22Rv1 (cell line): ENCODE measurements around the gene SLC31A1.

Experiments used
- H3K27ac ChIP-seq: fragments of 450-650 bp; 2 replicates; pipeline ENCODE4 v1.5.1; 2017
- ZFX ChIP-seq: fragments of 450-650 bp; IDR thresholded peaks from 2 replicates; pipeline ENCODE4 v1.6.1; 2017; ENCODE audit warnings: antibody characterized with exemption, borderline replicate concordance
- TF ChIP-seq, protein P1 (sequence below): fragments of 450-650 bp; IDR thresholded peaks from 2 replicates; pipeline ENCODE4 v1.5.1; 2017; ENCODE audit warnings: mild to moderate bottlenecking

SLC31A1 gene

DNA sequence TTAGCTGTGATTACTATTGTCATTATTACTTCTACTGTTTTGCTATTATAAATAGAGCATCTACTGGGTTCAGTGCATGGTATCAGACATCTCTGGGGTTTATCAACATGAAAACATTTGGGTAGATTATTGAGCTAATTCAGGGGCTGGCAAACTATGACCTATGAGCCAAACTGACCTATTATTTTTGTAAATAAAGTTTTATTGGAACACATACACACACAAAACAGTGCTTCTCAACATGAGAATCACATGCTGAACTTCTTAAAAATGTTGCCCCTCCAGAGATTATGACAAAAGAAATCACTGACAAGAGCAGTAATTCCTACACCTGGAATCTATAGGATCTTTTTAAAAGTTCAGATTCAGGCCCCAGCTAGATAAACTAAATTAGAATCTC is 40.2 kb upstream of the SLC31A1 start:
- TF ChIP-seq, protein P1, sequence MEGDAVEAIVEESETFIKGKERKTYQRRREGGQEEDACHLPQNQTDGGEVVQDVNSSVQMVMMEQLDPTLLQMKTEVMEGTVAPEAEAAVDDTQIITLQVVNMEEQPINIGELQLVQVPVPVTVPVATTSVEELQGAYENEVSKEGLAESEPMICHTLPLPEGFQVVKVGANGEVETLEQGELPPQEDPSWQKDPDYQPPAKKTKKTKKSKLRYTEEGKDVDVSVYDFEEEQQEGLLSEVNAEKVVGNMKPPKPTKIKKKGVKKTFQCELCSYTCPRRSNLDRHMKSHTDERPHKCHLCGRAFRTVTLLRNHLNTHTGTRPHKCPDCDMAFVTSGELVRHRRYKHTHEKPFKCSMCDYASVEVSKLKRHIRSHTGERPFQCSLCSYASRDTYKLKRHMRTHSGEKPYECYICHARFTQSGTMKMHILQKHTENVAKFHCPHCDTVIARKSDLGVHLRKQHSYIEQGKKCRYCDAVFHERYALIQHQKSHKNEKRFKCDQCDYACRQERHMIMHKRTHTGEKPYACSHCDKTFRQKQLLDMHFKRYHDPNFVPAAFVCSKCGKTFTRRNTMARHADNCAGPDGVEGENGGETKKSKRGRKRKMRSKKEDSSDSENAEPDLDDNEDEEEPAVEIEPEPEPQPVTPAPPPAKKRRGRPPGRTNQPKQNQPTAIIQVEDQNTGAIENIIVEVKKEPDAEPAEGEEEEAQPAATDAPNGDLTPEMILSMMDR: no peak
- TF ChIP-seq ZFX: no peak
- no peak overlapping the region for H3K27ac ChIP-seq

DNA sequence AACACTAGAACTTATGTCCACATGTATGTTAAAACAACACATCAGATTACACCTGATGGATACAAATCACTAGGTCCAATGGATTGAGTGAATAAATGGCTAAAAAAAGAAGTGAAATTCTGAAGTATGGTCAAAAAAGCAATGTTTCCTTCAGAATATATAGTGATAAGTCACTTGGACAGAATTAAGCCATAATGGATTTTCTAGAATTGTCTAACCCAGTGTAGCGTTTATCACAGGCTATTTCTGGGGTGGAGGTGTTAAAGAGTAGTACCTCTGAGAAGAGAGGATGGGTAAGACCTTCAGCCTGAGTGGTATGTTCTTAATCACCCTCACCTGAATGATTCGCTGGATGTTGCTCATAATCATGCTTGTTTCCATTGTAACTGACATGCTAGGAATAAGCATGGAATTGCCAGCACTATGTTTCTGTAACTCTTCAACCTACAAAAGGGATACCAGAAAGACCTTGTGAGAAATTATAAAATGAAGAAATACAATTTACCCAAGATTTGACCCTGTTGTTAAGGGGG is 37.3 kb upstream of the SLC31A1 start:
- TF ChIP-seq, protein P1: no peak
- TF ChIP-seq ZFX: no peak
- no peak overlapping the region for H3K27ac ChIP-seq

DNA sequence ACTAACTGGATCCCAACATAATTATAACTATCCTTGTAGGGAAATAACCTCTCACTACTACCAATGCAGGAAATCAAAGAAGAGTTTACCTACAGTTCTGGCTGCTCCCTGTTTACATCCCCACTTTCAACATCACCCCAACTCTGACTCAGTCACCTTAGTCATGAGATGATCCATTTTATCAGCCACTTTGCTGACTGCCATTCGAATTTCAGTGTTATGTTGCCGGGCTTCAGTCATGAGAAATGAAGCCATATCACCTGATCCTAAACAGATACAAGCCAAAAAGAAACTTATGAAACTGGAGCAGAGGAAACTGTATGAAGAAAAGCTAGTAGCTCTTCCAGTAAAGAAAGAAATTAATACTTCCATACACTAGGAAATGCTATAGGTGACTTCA is 36.8 kb upstream of the SLC31A1 start:
- no peak overlapping the region for H3K27ac ChIP-seq
- TF ChIP-seq, protein P1: no peak
- TF ChIP-seq ZFX: no peak

DNA sequence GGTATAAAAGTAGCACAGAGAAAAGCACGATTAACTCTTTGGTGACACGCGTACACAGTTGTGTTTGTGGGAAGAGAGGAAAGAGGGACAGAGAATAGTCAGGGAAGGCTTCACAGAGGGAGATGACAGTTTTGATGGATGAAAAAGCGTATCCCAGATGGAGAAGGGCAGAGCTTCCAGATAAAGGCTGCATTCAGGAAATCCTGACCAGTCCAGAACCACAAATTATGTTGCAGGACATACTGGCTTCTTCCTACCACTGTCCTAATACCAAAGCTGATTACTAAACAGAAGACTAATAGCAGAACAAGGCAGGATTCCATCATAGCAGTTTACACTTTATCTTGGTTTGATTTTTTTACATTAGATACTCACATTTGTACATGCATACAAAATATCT is 36.1 kb upstream of the SLC31A1 start:
- H3K27ac ChIP-seq: no peak overlapping the region
- TF ChIP-seq, protein P1: no peak
- no peak for TF ChIP-seq ZFX

DNA sequence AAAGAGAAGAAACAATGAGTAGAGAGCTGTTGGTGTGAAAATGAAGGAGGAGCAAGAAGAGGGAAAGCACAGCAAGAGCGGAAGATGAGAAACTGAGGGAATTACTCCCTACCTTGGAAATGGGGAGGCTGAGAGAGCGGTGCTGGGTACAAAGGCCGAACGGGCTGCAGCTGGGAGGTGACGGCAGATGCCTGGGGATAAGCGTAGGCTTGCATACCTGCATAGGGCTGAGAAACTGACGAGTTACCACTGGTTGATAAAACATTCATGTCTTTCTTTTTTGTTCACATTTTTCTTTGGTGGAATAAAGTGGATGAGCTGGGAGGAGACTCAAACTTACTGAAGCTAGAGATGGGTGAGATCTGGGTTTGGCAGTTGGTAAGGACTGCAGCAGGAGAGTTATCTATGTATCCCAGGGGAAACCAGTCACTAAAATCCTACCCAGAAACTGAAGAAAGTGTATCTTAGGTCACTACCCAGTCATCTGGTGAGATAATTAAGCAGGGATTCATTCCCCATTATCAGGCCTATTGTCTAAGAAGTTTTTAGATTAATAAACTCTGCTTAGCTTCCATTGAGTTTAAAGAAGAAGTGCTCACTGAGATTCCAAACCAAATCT is 35.1 kb upstream of the SLC31A1 start:
- TF ChIP-seq ZFX: no peak
- TF ChIP-seq, protein P1: no peak

DNA sequence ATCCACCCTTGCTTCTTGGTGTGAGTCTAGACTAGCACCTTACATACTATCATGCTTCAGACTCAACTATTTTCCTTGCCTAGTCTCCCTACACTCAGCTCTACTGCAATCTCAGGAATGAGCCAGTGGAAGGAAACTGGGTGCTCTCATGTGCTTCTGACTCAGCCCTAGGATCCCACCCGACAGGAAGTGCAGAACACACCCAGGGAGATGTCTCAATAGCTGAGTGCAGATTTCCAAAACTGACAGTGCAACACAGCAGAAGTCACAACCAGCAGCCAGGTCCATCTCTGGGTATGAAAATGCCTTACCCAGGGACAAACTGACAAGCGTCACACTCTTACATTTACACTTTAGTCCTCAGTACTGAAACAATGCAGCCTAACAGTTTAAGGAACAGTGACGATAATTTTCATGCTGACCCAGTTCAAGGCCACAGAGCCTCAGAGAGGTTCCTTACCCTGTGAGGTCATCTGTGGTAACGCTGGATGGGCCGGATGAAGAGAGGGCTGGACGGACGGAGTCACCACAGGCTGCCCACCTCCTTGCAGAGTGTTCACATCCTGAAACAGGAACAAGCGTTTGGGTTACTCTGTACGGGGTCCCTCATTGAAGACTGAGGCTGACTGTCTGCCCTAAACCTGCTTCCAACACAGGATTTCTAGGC is 33.3 kb upstream of the SLC31A1 start:
- H3K27ac ChIP-seq: no peak overlapping the region
- no peak for TF ChIP-seq ZFX
- TF ChIP-seq, protein P1: no peak

More for the DNA sequence above, 35.1 kb upstream of the SLC31A1 start:
- no peak overlapping the region for H3K27ac ChIP-seq

DNA sequence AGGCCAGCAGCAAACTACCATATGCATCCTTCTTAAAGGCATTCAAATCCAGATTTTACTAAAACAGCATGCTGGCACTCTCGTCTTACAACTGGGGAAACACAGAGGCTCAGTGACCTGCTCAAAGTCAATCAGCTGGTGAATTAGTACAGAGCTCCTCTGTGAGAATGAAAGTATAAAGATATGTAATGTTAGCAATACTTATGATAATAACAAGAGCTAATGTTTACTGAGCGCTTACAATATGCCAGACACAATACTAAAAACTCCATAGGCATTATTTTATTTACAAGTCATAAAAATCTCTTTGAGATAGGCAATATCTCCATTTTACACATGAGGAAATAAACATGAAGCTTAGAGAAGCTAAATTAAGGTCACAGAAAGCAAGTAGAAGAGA is 28.9 kb upstream of the SLC31A1 start:
- TF ChIP-seq, protein P1: no peak
- TF ChIP-seq ZFX: no peak
- H3K27ac ChIP-seq: no peak overlapping the region
